GM12878 (cell line): ENCODE results near the gene SLC22A12. TPM values are rescaled to one million over a fixed set of nuclear protein-coding genes. Genes with fewer than 3 reads are reported as not detected.

Experiments
- ATAC-seq: fragments of 200-7000 bp; cut with Tn5 transposase; 3 replicates; pipeline ENCODE4 v1.9.1; 2020; ENCODE audit warnings: mild to moderate bottlenecking, moderate library complexity
- BruUV-seq: library from RNA; stranded (reverse); fragments of 400-500 nt; replicated peaks from 2 replicates; lab custom pipeline; 2021; lab: Mats Ljungman, UMichigan
- CTCF ChIA-PET: fragments of 300-600 bp; sonication (Branson Sonifier 250); formaldehyde crosslinking; extraction: SDS; loops from one replicate; lab custom pipeline; 2021; ENCODE audit warnings: inconsistent platforms; lab: Yijun Ruan, JAX
- POLR2A ChIA-PET: fragments of 350-600 bp; formaldehyde crosslinking; extraction: SDS; loops from one replicate; lab custom pipeline; 2021; ENCODE audit warnings: inconsistent platforms; lab: Charles Lee
- RAD21 ChIA-PET: fragments of 300-600 bp; sonication (Branson Sonifier 250); formaldehyde crosslinking; loops from one replicate; lab custom pipeline; 2023; ENCODE audit warnings: antibody characterized with exemption; ENCODE audit not compliant: unreplicated experiment; lab: Charles Lee
- SMC1A ChIA-PET: fragments of 300-600 bp; sonication (Branson Sonifier 250); formaldehyde crosslinking; loops from one replicate; lab custom pipeline; 2023; ENCODE audit not compliant: unreplicated experiment, uncharacterized antibody; lab: Charles Lee
- DNase-seq: peaks from one replicate; pipeline ENCODE4 v3.0.0-alpha.2; 2011; ENCODE audit warnings: low read depth, low spot score
- FAIRE-seq: peaks from 3 replicates; lab custom pipeline; 2011; peaks lifted over from hg19 to GRCh38; lab: Jason Lieb, UNC
- H2AFZ ChIP-seq: 2 replicates; pipeline ENCODE4 v1.6.0; 2011; ENCODE audit warnings: low read depth, low read length, control low read depth; ENCODE audit not compliant: control insufficient read depth
- H3K27ac ChIP-seq: 2 replicates; pipeline ENCODE4 v1.5.1; 2011; ENCODE audit warnings: control low read depth; ENCODE audit not compliant: control insufficient read depth, insufficient read depth
- H3K27me3 ChIP-seq, 2 experiments: replicated peaks in 1 of 2; 2 replicates each; pipeline versions ENCODE4 v1.6.0 to v1.6.1; 2011; ENCODE audit warnings: low read length in 1 of 2; ENCODE audit not compliant: control insufficient read depth in 2 of 2, insufficient read depth in 2 of 2
- H3K36me3 ChIP-seq, 2 experiments: 2 replicates each; pipeline ENCODE4 v1.5.1; 2011; ENCODE audit warnings: low read length in 1 of 2; ENCODE audit not compliant: control insufficient read depth in 2 of 2, insufficient read depth in 2 of 2
- H3K4me1 ChIP-seq: 2 replicates; pipeline ENCODE4 v1.6.1; 2011; ENCODE audit warnings: mild to moderate bottlenecking, low read length, moderate library complexity, mixed read lengths; ENCODE audit not compliant: control insufficient read depth, insufficient read depth
- H3K4me2 ChIP-seq: 2 replicates; pipeline ENCODE4 v1.6.0; 2011; ENCODE audit warnings: control low read depth; ENCODE audit not compliant: control insufficient read depth, insufficient read depth
- H3K4me3 ChIP-seq: fragments of 200-600 bp; sonication (generic); 2 replicates; pipeline ENCODE4 v1.5.1; 2016
- H3K79me2 ChIP-seq: 2 replicates; pipeline ENCODE4 v1.6.0; 2011; ENCODE audit warnings: low read length; ENCODE audit not compliant: control insufficient read depth, insufficient read depth
- H3K9ac ChIP-seq: 2 replicates; pipeline ENCODE4 v1.8.0; 2011; ENCODE audit warnings: low read length, control low read depth, mixed read lengths; ENCODE audit not compliant: control insufficient read depth, insufficient read depth
- H3K9me3 ChIP-seq: replicated peaks from 3 replicates; pipeline ENCODE4 v1.5.1; 2011; ENCODE audit warnings: mild to moderate bottlenecking, low read length; ENCODE audit not compliant: control insufficient read depth, insufficient read depth
- H4K20me1 ChIP-seq: 2 replicates; pipeline ENCODE4 v1.6.0; 2011; ENCODE audit not compliant: control insufficient read depth, insufficient read depth
- FOS ChIP-seq: IDR thresholded peaks from 3 replicates; pipeline ENCODE4 v1.6.1; 2011; ENCODE audit warnings: borderline replicate concordance; ENCODE audit not compliant: insufficient read length; ENCODE audit errors: extremely low read depth
- GABPA ChIP-seq: IDR thresholded peaks from 2 replicates; pipeline ENCODE4 v1.6.1; 2014; ENCODE audit warnings: antibody characterized with exemption, low read depth, mild to moderate bottlenecking, inconsistent platforms
- HDAC6 ChIP-seq: fragments of 200-600 bp; sonication (generic); IDR thresholded peaks from one replicate; pipeline ENCODE4 v1.8.0; 2017; ENCODE audit warnings: antibody characterized with exemption; ENCODE audit not compliant: unreplicated experiment
- POLR2AphosphoS2 ChIP-seq: IDR thresholded peaks from 2 replicates; pipeline ENCODE4 v1.6.1; 2011; ENCODE audit warnings: low read depth, mild to moderate bottlenecking, low read length, improper control_type of control experiment, moderate library complexity
- POLR2AphosphoS5 ChIP-seq: IDR thresholded peaks from 2 replicates; pipeline ENCODE4 v1.6.1; 2011; ENCODE audit warnings: mild to moderate bottlenecking, low read length, inconsistent platforms
- RB1 ChIP-seq: fragments of 450-650 bp; formaldehyde crosslinking; IDR thresholded peaks from 2 replicates; pipeline ENCODE4 v1.6.1; 2017; ENCODE audit warnings: mild to moderate bottlenecking, borderline replicate concordance
- SPI1 ChIP-seq: IDR thresholded peaks from 2 replicates; pipeline ENCODE4 v1.6.1; 2011; ENCODE audit warnings: low read depth, mild to moderate bottlenecking, low read length, moderate library complexity, borderline replicate concordance; ENCODE audit not compliant: insufficient read depth
- TARDBP ChIP-seq: IDR thresholded peaks from 2 replicates; pipeline ENCODE4 v1.6.1; 2016; ENCODE audit warnings: borderline replicate concordance
- ZSCAN29 ChIP-seq: fragments of 450-650 bp; IDR thresholded peaks from 2 replicates; pipeline ENCODE4 v1.6.1; 2017; ENCODE audit warnings: mild to moderate bottlenecking, moderate library complexity
- WGBS: methylation state at CpG from one replicate; pipeline ENCODE4 v1.1.6; 2016; ENCODE audit warnings: low lambda C conversion rate; ENCODE audit not compliant: insufficient replicate concordance, insufficient coverage; ENCODE audit errors: missing lambda C conversion rate; 5-methylcytosine and 5-hydroxymethylcytosine counted together
- in situ Hi-C: fragments of 300-500 bp; cut with MboI; formaldehyde crosslinking; loops from 9 replicates; pipeline ENCODE4 v1.14.3; 2018; ENCODE audit warnings: mixed read lengths
- intact Hi-C: fragments of 100-400 bp; cut with micrococcal nuclease; formaldehyde crosslinking; loops from one replicate; pipeline ENCODE4 v1.14.2; 2022; ENCODE audit not compliant: unreplicated experiment
- polyA plus RNA-seq, 11 experiments: library from polyadenylated mRNA; depleted of rRNA in 4 of 11; unstranded in 6 of 11; stranded (reverse) in 5 of 11; fragments of >200 nt; fragmentation: Nextera tagmentation in 4 of 11; fragmentation: Illumina TruSeq in 1 of 11; extraction: Ambion mirVana in 4 of 11; extraction: Trizol in 1 of 11; gene quantifications; 1 replicate in 1 of 11; 2 replicates in 10 of 11; pipeline versions ENCODE4 v1.2.1 to v1.2.3, GENCODE V29; 2011 to 2016; ENCODE audit warnings: inconsistent platforms in 2 of 11, missing spikeins in 2 of 11, low read depth in 1 of 11
- total RNA-seq, 4 experiments: library from RNA; depleted of rRNA in 3 of 4; stranded (reverse); fragments of >200 nt in 3 of 4; fragmentation: Illumina TruSeq in 1 of 4; extraction: Trizol in 1 of 4; gene quantifications; 2 replicates each; pipeline versions ENCODE4 v1.2.1 to v1.2.3, GENCODE V29; 2013 to 2021
- TF ChIP-seq, protein P1 (sequence below): IDR thresholded peaks from 2 replicates; pipeline ENCODE4 v1.6.1; 2012; ENCODE audit warnings: mild to moderate bottlenecking, low read depth, low read length
- TF ChIP-seq, protein P2 (sequence below): IDR thresholded peaks from 2 replicates; pipeline ENCODE4 v1.6.1; 2012; ENCODE audit warnings: improper control_type of control experiment, low read depth, low read length; ENCODE audit not compliant: insufficient replicate concordance
- TF ChIP-seq, protein P3 (sequence below): IDR thresholded peaks from 2 replicates; pipeline ENCODE4 v1.6.1; 2012; ENCODE audit warnings: low read depth, low read length, improper control_type of control experiment
- TF ChIP-seq, protein P4 (sequence below): fragments of 450-650 bp; IDR thresholded peaks from 2 replicates; pipeline ENCODE4 v1.6.1; 2017; ENCODE audit warnings: borderline replicate concordance

The SLC22A12 gene
- total and polyA plus RNA-seq, 10 of the 15 experiments (the other 5 are each of a cell fraction or from before 2014, with no cell fraction given) = not detected

DNA sequence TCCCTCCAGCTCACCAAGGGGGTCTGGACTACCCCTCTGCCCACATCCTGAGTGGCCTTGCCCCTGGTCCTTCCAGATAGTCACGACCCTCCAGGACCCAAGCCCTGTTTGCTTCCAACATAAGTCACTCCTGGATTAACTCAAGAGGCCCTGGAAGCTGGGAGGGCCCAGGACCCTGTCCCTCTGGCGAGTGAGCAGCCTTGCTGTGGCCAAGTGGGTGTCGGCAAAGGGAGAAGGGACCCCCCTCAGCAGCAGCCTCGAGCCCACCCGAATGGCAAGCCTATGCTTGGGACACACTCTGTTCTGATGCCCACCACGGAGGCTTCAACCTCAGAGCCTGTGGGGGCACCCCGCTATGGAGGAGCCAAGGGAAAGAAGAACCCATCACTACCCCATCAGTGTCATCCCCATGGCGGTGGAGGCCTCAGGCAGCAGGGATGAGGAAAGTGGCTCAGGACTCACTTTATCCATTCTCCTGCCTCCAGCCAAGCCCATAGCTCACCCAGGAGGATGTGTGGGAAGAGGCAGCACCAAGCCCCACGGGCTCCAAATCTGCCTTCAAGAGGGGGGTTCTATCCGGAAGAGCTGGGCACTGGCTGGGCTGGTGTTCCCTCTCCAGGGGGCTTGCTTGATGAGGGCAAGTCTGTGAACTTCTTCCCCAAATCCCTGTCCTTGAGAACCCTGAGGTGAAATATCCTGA, 12.5 kb downstream of the SLC22A12 start:
- Histone ChIP-seq H3K4me2 (no peak overlapping the region), H3K79me2 (no peaks in the 10 kb centered on the region), H3K4me3 (no peak overlapping the region), H3K27me3 (no peaks in the 10 kb centered on the region), H3K9me3 (no peaks in the 10 kb centered on the region), H3K36me3 (no peaks in the 10 kb centered on the region), H4K20me1 (no peaks in the 10 kb centered on the region), H3K27ac (no peak overlapping the region), H3K4me1 (no peaks in the 10 kb centered on the region), H2AFZ (no peak overlapping the region), H3K9ac (no peak overlapping the region)
- ATAC-seq = no peak
- no peak for FAIRE-seq
- intact Hi-C loops = no loop called here
- DNase-seq = no peak
- SMC1A ChIA-PET = no interaction called here
- RAD21 ChIA-PET = interaction anchor here (0.7 kb wide), 1 partner anchor 158 kb away, joined by 3 read pairs; no protein-coding TSS in a partner anchor
- in situ Hi-C loops = no loop called here
- WGBS = 17% methylated on average over 10 of the region's 10 CpGs
- BruUV-seq = no TSS peak
- POLR2A ChIA-PET = no interaction called here
- CTCF ChIA-PET = interaction anchor here (0.6 to 1.2 kb wide), 3 partner anchors 46 to 155 kb away, joined by 3 read pairs; no protein-coding TSS in a partner anchor
- TF ChIP-seq POLR2AphosphoS5 (no peak), SPI1 (no peak), HDAC6 (no peak), ZSCAN29 (no peak), FOS (no peak), TARDBP (no peak), GABPA (no peak), RB1 (no peak), POLR2AphosphoS2 (no peak)
- TF ChIP-seq, protein P1, sequence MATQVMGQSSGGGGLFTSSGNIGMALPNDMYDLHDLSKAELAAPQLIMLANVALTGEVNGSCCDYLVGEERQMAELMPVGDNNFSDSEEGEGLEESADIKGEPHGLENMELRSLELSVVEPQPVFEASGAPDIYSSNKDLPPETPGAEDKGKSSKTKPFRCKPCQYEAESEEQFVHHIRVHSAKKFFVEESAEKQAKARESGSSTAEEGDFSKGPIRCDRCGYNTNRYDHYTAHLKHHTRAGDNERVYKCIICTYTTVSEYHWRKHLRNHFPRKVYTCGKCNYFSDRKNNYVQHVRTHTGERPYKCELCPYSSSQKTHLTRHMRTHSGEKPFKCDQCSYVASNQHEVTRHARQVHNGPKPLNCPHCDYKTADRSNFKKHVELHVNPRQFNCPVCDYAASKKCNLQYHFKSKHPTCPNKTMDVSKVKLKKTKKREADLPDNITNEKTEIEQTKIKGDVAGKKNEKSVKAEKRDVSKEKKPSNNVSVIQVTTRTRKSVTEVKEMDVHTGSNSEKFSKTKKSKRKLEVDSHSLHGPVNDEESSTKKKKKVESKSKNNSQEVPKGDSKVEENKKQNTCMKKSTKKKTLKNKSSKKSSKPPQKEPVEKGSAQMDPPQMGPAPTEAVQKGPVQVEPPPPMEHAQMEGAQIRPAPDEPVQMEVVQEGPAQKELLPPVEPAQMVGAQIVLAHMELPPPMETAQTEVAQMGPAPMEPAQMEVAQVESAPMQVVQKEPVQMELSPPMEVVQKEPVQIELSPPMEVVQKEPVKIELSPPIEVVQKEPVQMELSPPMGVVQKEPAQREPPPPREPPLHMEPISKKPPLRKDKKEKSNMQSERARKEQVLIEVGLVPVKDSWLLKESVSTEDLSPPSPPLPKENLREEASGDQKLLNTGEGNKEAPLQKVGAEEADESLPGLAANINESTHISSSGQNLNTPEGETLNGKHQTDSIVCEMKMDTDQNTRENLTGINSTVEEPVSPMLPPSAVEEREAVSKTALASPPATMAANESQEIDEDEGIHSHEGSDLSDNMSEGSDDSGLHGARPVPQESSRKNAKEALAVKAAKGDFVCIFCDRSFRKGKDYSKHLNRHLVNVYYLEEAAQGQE = no peak
- TF ChIP-seq, protein P2, sequence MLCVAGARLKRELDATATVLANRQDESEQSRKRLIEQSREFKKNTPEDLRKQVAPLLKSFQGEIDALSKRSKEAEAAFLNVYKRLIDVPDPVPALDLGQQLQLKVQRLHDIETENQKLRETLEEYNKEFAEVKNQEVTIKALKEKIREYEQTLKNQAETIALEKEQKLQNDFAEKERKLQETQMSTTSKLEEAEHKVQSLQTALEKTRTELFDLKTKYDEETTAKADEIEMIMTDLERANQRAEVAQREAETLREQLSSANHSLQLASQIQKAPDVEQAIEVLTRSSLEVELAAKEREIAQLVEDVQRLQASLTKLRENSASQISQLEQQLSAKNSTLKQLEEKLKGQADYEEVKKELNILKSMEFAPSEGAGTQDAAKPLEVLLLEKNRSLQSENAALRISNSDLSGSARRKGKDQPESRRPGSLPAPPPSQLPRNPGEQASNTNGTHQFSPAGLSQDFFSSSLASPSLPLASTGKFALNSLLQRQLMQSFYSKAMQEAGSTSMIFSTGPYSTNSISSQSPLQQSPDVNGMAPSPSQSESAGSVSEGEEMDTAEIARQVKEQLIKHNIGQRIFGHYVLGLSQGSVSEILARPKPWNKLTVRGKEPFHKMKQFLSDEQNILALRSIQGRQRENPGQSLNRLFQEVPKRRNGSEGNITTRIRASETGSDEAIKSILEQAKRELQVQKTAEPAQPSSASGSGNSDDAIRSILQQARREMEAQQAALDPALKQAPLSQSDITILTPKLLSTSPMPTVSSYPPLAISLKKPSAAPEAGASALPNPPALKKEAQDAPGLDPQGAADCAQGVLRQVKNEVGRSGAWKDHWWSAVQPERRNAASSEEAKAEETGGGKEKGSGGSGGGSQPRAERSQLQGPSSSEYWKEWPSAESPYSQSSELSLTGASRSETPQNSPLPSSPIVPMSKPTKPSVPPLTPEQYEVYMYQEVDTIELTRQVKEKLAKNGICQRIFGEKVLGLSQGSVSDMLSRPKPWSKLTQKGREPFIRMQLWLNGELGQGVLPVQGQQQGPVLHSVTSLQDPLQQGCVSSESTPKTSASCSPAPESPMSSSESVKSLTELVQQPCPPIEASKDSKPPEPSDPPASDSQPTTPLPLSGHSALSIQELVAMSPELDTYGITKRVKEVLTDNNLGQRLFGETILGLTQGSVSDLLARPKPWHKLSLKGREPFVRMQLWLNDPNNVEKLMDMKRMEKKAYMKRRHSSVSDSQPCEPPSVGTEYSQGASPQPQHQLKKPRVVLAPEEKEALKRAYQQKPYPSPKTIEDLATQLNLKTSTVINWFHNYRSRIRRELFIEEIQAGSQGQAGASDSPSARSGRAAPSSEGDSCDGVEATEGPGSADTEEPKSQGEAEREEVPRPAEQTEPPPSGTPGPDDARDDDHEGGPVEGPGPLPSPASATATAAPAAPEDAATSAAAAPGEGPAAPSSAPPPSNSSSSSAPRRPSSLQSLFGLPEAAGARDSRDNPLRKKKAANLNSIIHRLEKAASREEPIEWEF = no peak
- TF ChIP-seq, protein P3, sequence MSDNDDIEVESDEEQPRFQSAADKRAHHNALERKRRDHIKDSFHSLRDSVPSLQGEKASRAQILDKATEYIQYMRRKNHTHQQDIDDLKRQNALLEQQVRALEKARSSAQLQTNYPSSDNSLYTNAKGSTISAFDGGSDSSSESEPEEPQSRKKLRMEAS = no peak
- TF ChIP-seq, protein P4, sequence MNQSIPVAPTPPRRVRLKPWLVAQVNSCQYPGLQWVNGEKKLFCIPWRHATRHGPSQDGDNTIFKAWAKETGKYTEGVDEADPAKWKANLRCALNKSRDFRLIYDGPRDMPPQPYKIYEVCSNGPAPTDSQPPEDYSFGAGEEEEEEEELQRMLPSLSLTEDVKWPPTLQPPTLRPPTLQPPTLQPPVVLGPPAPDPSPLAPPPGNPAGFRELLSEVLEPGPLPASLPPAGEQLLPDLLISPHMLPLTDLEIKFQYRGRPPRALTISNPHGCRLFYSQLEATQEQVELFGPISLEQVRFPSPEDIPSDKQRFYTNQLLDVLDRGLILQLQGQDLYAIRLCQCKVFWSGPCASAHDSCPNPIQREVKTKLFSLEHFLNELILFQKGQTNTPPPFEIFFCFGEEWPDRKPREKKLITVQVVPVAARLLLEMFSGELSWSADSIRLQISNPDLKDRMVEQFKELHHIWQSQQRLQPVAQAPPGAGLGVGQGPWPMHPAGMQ = no peak
